SH-SY5Y (cell line): ENCODE results near the gene ZFPM1.

Source experiments
- GATA2 ChIP-seq: IDR thresholded peaks from 2 replicates; pipeline ENCODE4 v1.6.1; 2011; ENCODE audit warnings: mild to moderate bottlenecking, low read depth, low read length
- GATA3 ChIP-seq: IDR thresholded peaks from 2 replicates; pipeline ENCODE4 v1.6.1; 2011; ENCODE audit warnings: low read depth, mild to moderate bottlenecking, low read length, moderate library complexity

GRCh38 chr16:88479793-88480760 lies 27.0 kb downstream of the ZFPM1 start:
- TF ChIP-seq GATA2 (no peak), GATA3 (no peak)
